ENCODE measurements around the gene RELN.

DNA sequence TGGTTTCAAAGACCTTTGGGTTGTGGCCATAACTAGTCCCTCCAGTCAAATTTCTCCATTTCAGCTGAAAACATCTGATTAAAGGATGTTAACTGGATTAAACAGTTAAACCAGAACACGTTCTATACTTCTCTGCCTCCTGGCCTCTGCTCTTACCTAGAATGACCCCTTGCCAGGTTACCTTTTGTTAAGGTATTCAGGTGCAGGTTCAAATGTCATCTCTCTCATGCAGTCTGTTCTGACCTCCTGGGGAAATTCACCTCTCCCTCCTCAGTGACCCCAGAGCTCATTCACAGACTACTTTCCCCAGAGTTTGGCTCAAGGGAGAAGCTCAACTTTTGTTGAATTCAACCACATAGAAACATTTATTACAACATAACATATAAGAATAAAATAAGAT is 67.8 kb downstream of the RELN start:
- TF ChIP-seq, protein P1, sequence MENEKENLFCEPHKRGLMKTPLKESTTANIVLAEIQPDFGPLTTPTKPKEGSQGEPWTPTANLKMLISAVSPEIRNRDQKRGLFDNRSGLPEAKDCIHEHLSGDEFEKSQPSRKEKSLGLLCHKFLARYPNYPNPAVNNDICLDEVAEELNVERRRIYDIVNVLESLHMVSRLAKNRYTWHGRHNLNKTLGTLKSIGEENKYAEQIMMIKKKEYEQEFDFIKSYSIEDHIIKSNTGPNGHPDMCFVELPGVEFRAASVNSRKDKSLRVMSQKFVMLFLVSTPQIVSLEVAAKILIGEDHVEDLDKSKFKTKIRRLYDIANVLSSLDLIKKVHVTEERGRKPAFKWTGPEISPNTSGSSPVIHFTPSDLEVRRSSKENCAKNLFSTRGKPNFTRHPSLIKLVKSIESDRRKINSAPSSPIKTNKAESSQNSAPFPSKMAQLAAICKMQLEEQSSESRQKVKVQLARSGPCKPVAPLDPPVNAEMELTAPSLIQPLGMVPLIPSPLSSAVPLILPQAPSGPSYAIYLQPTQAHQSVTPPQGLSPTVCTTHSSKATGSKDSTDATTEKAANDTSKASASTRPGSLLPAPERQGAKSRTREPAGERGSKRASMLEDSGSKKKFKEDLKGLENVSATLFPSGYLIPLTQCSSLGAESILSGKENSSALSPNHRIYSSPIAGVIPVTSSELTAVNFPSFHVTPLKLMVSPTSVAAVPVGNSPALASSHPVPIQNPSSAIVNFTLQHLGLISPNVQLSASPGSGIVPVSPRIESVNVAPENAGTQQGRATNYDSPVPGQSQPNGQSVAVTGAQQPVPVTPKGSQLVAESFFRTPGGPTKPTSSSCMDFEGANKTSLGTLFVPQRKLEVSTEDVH (IDR thresholded peaks at IDR 0.05; ENCODE audit: low read depth, partially characterized antibody): no peak
- TF ChIP-seq POLR2A (IDR thresholded peaks at IDR 0.05; ENCODE audit: low read depth, low read length): no peak
- TF ChIP-seq MTA2 (IDR thresholded peaks at IDR 0.05; ENCODE audit: low read depth): no peak
- TF ChIP-seq POLR2AphosphoS5 (IDR thresholded peaks at IDR 0.05; ENCODE audit: low read length): no peak

Data from GM12878 (cell line).